Body of pancreas (tissue), 4 donors: ENCODE results near the gene CYP1A1. TPM values are rescaled to one million over a fixed set of nuclear protein-coding genes. Genes with fewer than 3 reads are reported as not detected.

ENCODE experiments used
- ATAC-seq: fragments of 150-250 bp; one replicate; pipeline ENCODE4 v1.9.1; 2016
- DNase-seq, 4 donors: peaks; one replicate each; pipeline ENCODE4 v3.0.0-alpha.2; 2019
- H3K27ac ChIP-seq, 4 donors: fragments of 200-600 bp; sonication (generic); 1 replicate in 3 of 4; 2 replicates in 1 of 4; pipeline versions ENCODE4 v1.5.1 to v1.6.1; 2016 to 2019; ENCODE audit warnings: mild to moderate bottlenecking in 1 of 4, mixed read lengths in 1 of 4, moderate library complexity in 1 of 4
- H3K27me3 ChIP-seq, 2 donors: fragments of 200-600 bp; sonication (generic); one replicate each; pipeline ENCODE4 v1.6.0; 2016; ENCODE audit warnings: mild to moderate bottlenecking in 1 of 2
- H3K36me3 ChIP-seq, 2 donors: fragments of 200-600 bp; sonication (generic); replicated peaks in 1 of 2; 2 replicates each; pipeline ENCODE4 v1.5.1; 2016; ENCODE audit warnings: low read depth in 2 of 2; ENCODE audit not compliant: insufficient read depth in 1 of 2
- H3K4me1 ChIP-seq: fragments of 200-600 bp; sonication (generic); one replicate; pipeline ENCODE4 v1.6.0; 2016
- H3K4me3 ChIP-seq, 2 donors: fragments of 200-600 bp; sonication (generic); 1 replicate in 1 of 2; 2 replicates in 1 of 2; pipeline ENCODE4 v1.5.1; 2016 to 2019
- H3K9me3 ChIP-seq, 3 donors: fragments of 200-600 bp; sonication (generic); 1 replicate in 2 of 3; 2 replicates in 1 of 3; pipeline ENCODE4 v1.5.1; 2016
- CTCF ChIP-seq, 7 experiments: fragments of 450-650 bp in 4 of 7; fragments of 200-600 bp in 3 of 7; sonication (generic) in 3 of 7; IDR thresholded peaks; one replicate each; pipeline ENCODE4 v1.5.1; 2016 to 2019; ENCODE audit warnings: antibody characterized with exemption in 7 of 7
- POLR2A ChIP-seq, 3 donors: fragments of 450-650 bp; IDR thresholded peaks; one replicate each; pipeline ENCODE4 v1.6.1; 2016; ENCODE audit warnings: antibody characterized with exemption in 3 of 3, mild to moderate bottlenecking in 2 of 3
- WGBS, 2 donors: methylation state at CpG; one replicate each; pipeline ENCODE4 v1.1.5; 2017; 5-methylcytosine and 5-hydroxymethylcytosine counted together
- intact Hi-C: fragments of 100-400 bp; cut with DNase I; formaldehyde crosslinking; loops from one replicate; pipeline ENCODE4 v1.15.1; 2023
- total RNA-seq, 2 donors: library from RNA; depleted of rRNA; stranded (reverse); fragments of >200 nt; gene quantifications; one replicate each; pipeline ENCODE4 v1.1.0, GENCODE V29; 2016

CYP1A1 gene
- total RNA-seq, 2 donors from 2014 or later = 1.6 TPM; not detected in 1

GRCh38 chr15:74725845-74726773, 781 bp upstream of the CYP1A1 start:
- Histone ChIP-seq H3K36me3 (no peaks in the 10 kb centered on the region), H3K27ac (peak overlapping the region in 1 of 4 donors; percentile 30), H3K4me1 (peaks cover 14% of the 10 kb centered on the region), H3K27me3 (peaks cover 0 to 6% of the 10 kb centered on the region in 2 donors), H3K9me3 (no peaks in the 10 kb centered on the region), H3K4me3 (peak overlapping the region; percentile 9 to 12)
- 2 to 4% methylated on average over 22 to 82 of the region's 86 CpGs for WGBS, 2 donors
- peak; percentile 40 for ATAC-seq
- TF ChIP-seq CTCF (IDR thresholded peaks at IDR 0.05) (no peak), POLR2A (IDR thresholded peaks at IDR 0.05) (no peak)
- DNase-seq = peak; percentile 19 to 55 (median 34)
- intact Hi-C loops = no loop called here

- TF ChIP-seq POLR2A (IDR thresholded peaks at IDR 0.05) (no peak), CTCF (IDR thresholded peaks at IDR 0.05) (no peak)
- ATAC-seq (no peak), DNase-seq (no peak)
- Histone ChIP-seq H3K36me3 (no peaks in the 10 kb centered on the region), H3K27me3 (peaks cover 0 to 6% of the 10 kb centered on the region in 2 donors), H3K4me1 (peaks cover 14% of the 10 kb centered on the region), H3K27ac (no peak overlapping the region), H3K9me3 (no peaks in the 10 kb centered on the region), H3K4me3 (no peak overlapping the region)
- intact Hi-C loops = no loop called here
These were observed 631 bp downstream of the CYP1A1 start for GRCh38 chr15:74724570-74725224.

GRCh38 chr15:74723754-74724334, 1.5 kb downstream of the CYP1A1 start:
- no peak overlapping the region for H3K4me3 ChIP-seq
- peaks cover 0 to 6% of the 10 kb centered on the region in 2 donors for H3K27me3 ChIP-seq
- ATAC-seq = peak; percentile 58
- H3K4me1 ChIP-seq = peaks cover 14% of the 10 kb centered on the region
- whole genome bisulfite sequencing, 2 donors = 36 to 50% methylated on average over 1 of the region's 1 CpG
- H3K9me3 ChIP-seq = no peaks in the 10 kb centered on the region
- DNase-seq = peak in 1 of 4 donors; percentile 8
- intact Hi-C loops = no loop called here
- no peak for TF ChIP-seq CTCF (IDR thresholded peaks at IDR 0.05)
- TF ChIP-seq POLR2A (IDR thresholded peaks at IDR 0.05) = no peak
- H3K36me3 ChIP-seq = no peaks in the 10 kb centered on the region
- no peak overlapping the region for H3K27ac ChIP-seq

- TF ChIP-seq CTCF (IDR thresholded peaks at IDR 0.05) = no peak
- TF ChIP-seq POLR2A (IDR thresholded peaks at IDR 0.05) = no peak
- H3K9me3 ChIP-seq = no peaks in the 10 kb centered on the region
- 29 to 36% methylated on average over 1 of the region's 1 CpG for WGBS, 2 donors
- intact Hi-C loops = no loop called here
- no peak for ATAC-seq
- no peaks in the 10 kb centered on the region for H3K36me3 ChIP-seq
- peaks cover 0 to 6% of the 10 kb centered on the region in 2 donors for H3K27me3 ChIP-seq
- H3K27ac ChIP-seq = no peak overlapping the region
- no peak overlapping the region for H3K4me3 ChIP-seq
- no peak for DNase-seq
- H3K4me1 ChIP-seq = peaks cover 14% of the 10 kb centered on the region
These were observed 2.1 kb downstream of the CYP1A1 start for GRCh38 chr15:74723187-74723586.
